DND-41 (cell line): ENCODE results near the gene ADCY7.

Source experiments
- CTCF ChIP-seq: IDR thresholded peaks from 2 replicates; pipeline ENCODE4 v1.5.1; 2012; ENCODE audit warnings: borderline replicate concordance, low read length, moderate library complexity, mild to moderate bottlenecking; ENCODE audit not compliant: poor library complexity, severe bottlenecking; ENCODE audit errors: extremely low read depth
- EZH2 ChIP-seq: IDR thresholded peaks from 3 replicates; pipeline ENCODE4 v1.6.1; 2012; ENCODE audit warnings: borderline replicate concordance, low read depth, mild to moderate bottlenecking, moderate library complexity, low read length, inconsistent platforms; ENCODE audit not compliant: severe bottlenecking

GRCh38 chr16:50310308-50311133 lies 44.2 kb downstream of the ADCY7 start:
- TF ChIP-seq CTCF (no peak), EZH2 (no peak)
